RWPE2 (cell line): Measurements from ENCODE around the gene SF3B3.
"Not testable (repeated sequence)": the region's sequence is repeated elsewhere in the genome, so short reads cannot be mapped to it uniquely, and the experiment has no call there.

Experiments
- ATAC-seq: fragments of 200-7000 bp; cut with Tn5 transposase; 3 replicates; pipeline ENCODE4 v1.9.1; 2021; ENCODE audit warnings: low read depth
- DNase-seq: peaks from one replicate; pipeline ENCODE4 v3.0.0-alpha.2; 2020; ENCODE audit warnings: low spot score
- H3K27ac ChIP-seq: fragments of 450-650 bp; 2 replicates; pipeline ENCODE4 v1.5.1; 2017; ENCODE audit warnings: mild to moderate bottlenecking; ENCODE audit not compliant: poor library complexity, severe bottlenecking
- H3K27me3 ChIP-seq: fragments of 250-450 bp; sonication (Bioruptor Pico); 2 replicates; pipeline ENCODE4 v1.5.1; 2021; ENCODE audit warnings: mild to moderate bottlenecking, moderate library complexity; ENCODE audit not compliant: insufficient read depth, poor library complexity, severe bottlenecking
- H3K36me3 ChIP-seq: fragments of 250-450 bp; sonication (Bioruptor Pico); 2 replicates; pipeline ENCODE4 v1.5.1; 2020; ENCODE audit warnings: low read depth, mild to moderate bottlenecking, moderate library complexity
- H3K4me1 ChIP-seq: fragments of 250-450 bp; sonication (Bioruptor Pico); 2 replicates; pipeline ENCODE4 v1.5.1; 2021; ENCODE audit warnings: mild to moderate bottlenecking, moderate library complexity; ENCODE audit not compliant: insufficient read depth, poor library complexity, severe bottlenecking
- H3K4me3 ChIP-seq: fragments of 250-450 bp; sonication (Bioruptor Pico); 2 replicates; pipeline ENCODE4 v1.5.1; 2021; ENCODE audit warnings: mild to moderate bottlenecking, moderate library complexity; ENCODE audit not compliant: severe bottlenecking
- H3K9me3 ChIP-seq: fragments of 250-450 bp; sonication (Bioruptor Pico); 2 replicates; pipeline ENCODE4 v1.5.1; 2021; ENCODE audit warnings: mild to moderate bottlenecking, moderate library complexity; ENCODE audit not compliant: severe bottlenecking
- CTCF ChIP-seq: fragments of 450-650 bp; IDR thresholded peaks from one replicate; pipeline ENCODE4 v1.5.1; 2017; ENCODE audit warnings: mild to moderate bottlenecking, moderate library complexity; ENCODE audit not compliant: poor library complexity, severe bottlenecking

SF3B3 gene

GRCh38 chr16:70529051-70529777, 5.6 kb downstream of the SF3B3 start:
- no peaks in the 10 kb centered on the region for H3K9me3 ChIP-seq
- H3K27ac ChIP-seq = peak overlapping the region; percentile 2
- TF ChIP-seq CTCF = peak; percentile 78
- H3K36me3 ChIP-seq = peaks cover 93% of the 10 kb centered on the region
- no peak overlapping the region for H3K4me3 ChIP-seq
- ATAC-seq (peak; percentile 63), DNase-seq (no peak)
- H3K4me1 ChIP-seq = peaks cover 18% of the 10 kb centered on the region
- no peaks in the 10 kb centered on the region for H3K27me3 ChIP-seq

- Histone ChIP-seq H3K36me3 (peaks cover 97% of the 10 kb centered on the region), H3K4me1 (peaks cover 18% of the 10 kb centered on the region)
- not testable (repeated sequence) for H3K27me3 ChIP-seq, ATAC-seq, H3K9me3 ChIP-seq, DNase-seq, H3K4me3 ChIP-seq, H3K27ac ChIP-seq
Measured at GRCh38 chr16:70529954-70530353, 6.3 kb downstream of the SF3B3 start.

- Histone ChIP-seq H3K27me3 (no peaks in the 10 kb centered on the region), H3K36me3 (peaks cover 100% of the 10 kb centered on the region)
Measured at GRCh38 chr16:70534971-70535370, 11.4 kb downstream of the SF3B3 start.

GRCh38 chr16:70540994-70541393, 17.4 kb downstream of the SF3B3 start:
- H3K9me3 ChIP-seq = no peaks in the 10 kb centered on the region
- H3K4me1 ChIP-seq = no peaks in the 10 kb centered on the region
- no peaks in the 10 kb centered on the region for H3K27me3 ChIP-seq
- no peak overlapping the region for H3K27ac ChIP-seq
- no peak for ATAC-seq
- peaks cover 100% of the 10 kb centered on the region for H3K36me3 ChIP-seq
- no peak for DNase-seq
- no peak overlapping the region for H3K4me3 ChIP-seq
- no peak for TF ChIP-seq CTCF

More at GRCh38 chr16:70534971-70535370, 11.4 kb downstream of the SF3B3 start:
- no peak overlapping the region for H3K27ac ChIP-seq
- H3K4me1 ChIP-seq = no peaks in the 10 kb centered on the region
- DNase-seq = no peak
- no peak; the same call in 2 of the 3 replicates for ATAC-seq
- no peak overlapping the region for H3K4me3 ChIP-seq
- H3K9me3 ChIP-seq = no peaks in the 10 kb centered on the region
- no peak for TF ChIP-seq CTCF

GRCh38 chr16:70544548-70544947, 20.9 kb downstream of the SF3B3 start:
- H3K4me3 ChIP-seq = no peak overlapping the region
- no peak for ATAC-seq
- DNase-seq = no peak
- no peak overlapping the region for H3K27ac ChIP-seq
- peaks cover 100% of the 10 kb centered on the region for H3K36me3 ChIP-seq
- no peak for TF ChIP-seq CTCF
- H3K27me3 ChIP-seq = no peaks in the 10 kb centered on the region
- H3K4me1 ChIP-seq = no peaks in the 10 kb centered on the region
- H3K9me3 ChIP-seq = no peaks in the 10 kb centered on the region
